ENCODE results near the gene SLC9B2. TPM values are rescaled to one million over a fixed set of nuclear protein-coding genes. Genes with fewer than 3 reads are reported as not detected.
A peak's percentile ranks its signal among the peaks of the same experiment; 100 is the strongest.

SLC9B2 gene
- polyA plus RNA-seq, 1 of the 3 experiments (the other 2 are of a cell fraction), result 11.2 TPM

DNA sequence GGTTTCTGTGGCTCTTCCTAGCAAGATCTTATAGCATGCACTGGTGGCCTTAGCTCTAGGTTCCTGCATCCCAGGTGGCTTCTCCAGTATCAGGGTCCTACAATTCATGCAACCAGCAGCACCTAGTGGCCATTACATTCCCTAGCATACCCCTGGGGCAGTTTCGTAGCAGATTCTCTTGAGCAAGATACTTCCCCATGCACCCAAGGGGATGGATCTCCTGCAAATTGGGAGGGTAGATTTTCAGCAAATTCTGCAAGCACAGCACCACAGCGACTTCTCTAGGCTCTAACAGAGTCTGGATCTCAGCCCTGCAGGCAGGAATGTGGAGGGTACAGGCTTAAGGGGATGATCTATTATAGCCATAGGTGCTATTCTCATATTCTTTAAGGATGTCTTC, 44.0 kb downstream of the SLC9B2 start:
- ChIA-PET POLR2A (no interaction called here), CTCF (interaction anchor here (0.9 to 1.2 kb wide), 2 partner anchors 9 to 14 kb away, joined by 3 to 5 read pairs; no protein-coding TSS in a partner anchor)
- Histone ChIP-seq H4K20me1 (ENCODE audit: insufficient read depth) (no peaks in the 10 kb centered on the region), H3K9me3 (no peaks in the 10 kb centered on the region), H3K9me2 (no peaks in the 10 kb centered on the region), H3K79me2 (ENCODE audit: insufficient read depth) (no peaks in the 10 kb centered on the region), H3K36me3 (replicated peaks in 1 of 2; ENCODE audit: control insufficient read depth in 1 of 2, insufficient read depth in 2 of 2, low read length in 1 of 2) (peaks cover 17 to 28% of the 10 kb centered on the region in 2 experiments), H3K9ac (no peak overlapping the region), H3K4me2 (no peak overlapping the region), H3K27ac (ENCODE audit: low read depth in 2 of 2, low read length in 1 of 2) (no peak overlapping the region), H3F3A (replicated peaks; ENCODE audit: insufficient read depth) (no peaks in the 10 kb centered on the region), H2AFZ (ENCODE audit: low read depth) (no peak overlapping the region), H3K27me3 (ENCODE audit: insufficient read depth) (no peaks in the 10 kb centered on the region), H3K4me1 (ENCODE audit: control insufficient read depth in 1 of 2, insufficient read depth in 2 of 2, low read depth in 1 of 2, low read length in 1 of 2) (no peaks in the 10 kb centered on the region; a peak in 1 of 4 replicates), H3K4me3 (ENCODE audit: low read depth in 2 of 2, low read length in 1 of 2) (no peak overlapping the region)
- 90% methylated on average over 2 of the region's 2 CpGs for WGBS (ENCODE audit: low lambda C conversion rate)
- TF ChIP-seq CHD2 (IDR thresholded peaks at IDR 0.05; ENCODE audit: low read length, partially characterized antibody) (no peak), FOXM1 (IDR thresholded peaks at IDR 0.05; ENCODE audit: low read depth) (no peak), RAD21 (IDR thresholded peaks at IDR 0.05; ENCODE audit: low read length) (peak; percentile 51), EP300 (IDR thresholded peaks at IDR 0.05; ENCODE audit: borderline replicate concordance in 1 of 2, low read depth in 1 of 2, low read length in 1 of 2) (no peak), RCOR1 (IDR thresholded peaks at IDR 0.05; ENCODE audit: low read length) (no peak), POLR2AphosphoS5 (IDR thresholded peaks at IDR 0.05; ENCODE audit: low read depth, low read length) (no peak), MEF2A (IDR thresholded peaks at IDR 0.05; ENCODE audit: borderline replicate concordance, low read depth) (no peak), GABPA (IDR thresholded peaks at IDR 0.05; ENCODE audit: low read depth) (no peak), MXI1 (IDR thresholded peaks at IDR 0.05; ENCODE audit: low read depth, low read length) (no peak)
- TF ChIP-seq, protein P1, sequence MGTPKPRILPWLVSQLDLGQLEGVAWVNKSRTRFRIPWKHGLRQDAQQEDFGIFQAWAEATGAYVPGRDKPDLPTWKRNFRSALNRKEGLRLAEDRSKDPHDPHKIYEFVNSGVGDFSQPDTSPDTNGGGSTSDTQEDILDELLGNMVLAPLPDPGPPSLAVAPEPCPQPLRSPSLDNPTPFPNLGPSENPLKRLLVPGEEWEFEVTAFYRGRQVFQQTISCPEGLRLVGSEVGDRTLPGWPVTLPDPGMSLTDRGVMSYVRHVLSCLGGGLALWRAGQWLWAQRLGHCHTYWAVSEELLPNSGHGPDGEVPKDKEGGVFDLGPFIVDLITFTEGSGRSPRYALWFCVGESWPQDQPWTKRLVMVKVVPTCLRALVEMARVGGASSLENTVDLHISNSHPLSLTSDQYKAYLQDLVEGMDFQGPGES (IDR thresholded peaks at IDR 0.05; ENCODE audit: low read depth, low read length), result no peak
- TF ChIP-seq, protein P2, sequence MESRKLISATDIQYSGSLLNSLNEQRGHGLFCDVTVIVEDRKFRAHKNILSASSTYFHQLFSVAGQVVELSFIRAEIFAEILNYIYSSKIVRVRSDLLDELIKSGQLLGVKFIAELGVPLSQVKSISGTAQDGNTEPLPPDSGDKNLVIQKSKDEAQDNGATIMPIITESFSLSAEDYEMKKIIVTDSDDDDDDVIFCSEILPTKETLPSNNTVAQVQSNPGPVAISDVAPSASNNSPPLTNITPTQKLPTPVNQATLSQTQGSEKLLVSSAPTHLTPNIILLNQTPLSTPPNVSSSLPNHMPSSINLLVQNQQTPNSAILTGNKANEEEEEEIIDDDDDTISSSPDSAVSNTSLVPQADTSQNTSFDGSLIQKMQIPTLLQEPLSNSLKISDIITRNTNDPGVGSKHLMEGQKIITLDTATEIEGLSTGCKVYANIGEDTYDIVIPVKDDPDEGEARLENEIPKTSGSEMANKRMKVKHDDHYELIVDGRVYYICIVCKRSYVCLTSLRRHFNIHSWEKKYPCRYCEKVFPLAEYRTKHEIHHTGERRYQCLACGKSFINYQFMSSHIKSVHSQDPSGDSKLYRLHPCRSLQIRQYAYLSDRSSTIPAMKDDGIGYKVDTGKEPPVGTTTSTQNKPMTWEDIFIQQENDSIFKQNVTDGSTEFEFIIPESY (IDR thresholded peaks at IDR 0.05; ENCODE audit: borderline replicate concordance, low read depth), result no peak
- TF ChIP-seq, protein P3, sequence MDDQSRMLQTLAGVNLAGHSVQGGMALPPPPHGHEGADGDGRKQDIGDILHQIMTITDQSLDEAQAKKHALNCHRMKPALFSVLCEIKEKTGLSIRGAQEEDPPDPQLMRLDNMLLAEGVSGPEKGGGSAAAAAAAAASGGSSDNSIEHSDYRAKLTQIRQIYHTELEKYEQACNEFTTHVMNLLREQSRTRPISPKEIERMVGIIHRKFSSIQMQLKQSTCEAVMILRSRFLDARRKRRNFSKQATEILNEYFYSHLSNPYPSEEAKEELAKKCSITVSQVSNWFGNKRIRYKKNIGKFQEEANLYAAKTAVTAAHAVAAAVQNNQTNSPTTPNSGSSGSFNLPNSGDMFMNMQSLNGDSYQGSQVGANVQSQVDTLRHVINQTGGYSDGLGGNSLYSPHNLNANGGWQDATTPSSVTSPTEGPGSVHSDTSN (IDR thresholded peaks at IDR 0.05), result no peak
- TF ChIP-seq, protein P4, sequence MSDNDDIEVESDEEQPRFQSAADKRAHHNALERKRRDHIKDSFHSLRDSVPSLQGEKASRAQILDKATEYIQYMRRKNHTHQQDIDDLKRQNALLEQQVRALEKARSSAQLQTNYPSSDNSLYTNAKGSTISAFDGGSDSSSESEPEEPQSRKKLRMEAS (IDR thresholded peaks at IDR 0.05; ENCODE audit: low read depth), result no peak
- TF ChIP-seq, protein P5, sequence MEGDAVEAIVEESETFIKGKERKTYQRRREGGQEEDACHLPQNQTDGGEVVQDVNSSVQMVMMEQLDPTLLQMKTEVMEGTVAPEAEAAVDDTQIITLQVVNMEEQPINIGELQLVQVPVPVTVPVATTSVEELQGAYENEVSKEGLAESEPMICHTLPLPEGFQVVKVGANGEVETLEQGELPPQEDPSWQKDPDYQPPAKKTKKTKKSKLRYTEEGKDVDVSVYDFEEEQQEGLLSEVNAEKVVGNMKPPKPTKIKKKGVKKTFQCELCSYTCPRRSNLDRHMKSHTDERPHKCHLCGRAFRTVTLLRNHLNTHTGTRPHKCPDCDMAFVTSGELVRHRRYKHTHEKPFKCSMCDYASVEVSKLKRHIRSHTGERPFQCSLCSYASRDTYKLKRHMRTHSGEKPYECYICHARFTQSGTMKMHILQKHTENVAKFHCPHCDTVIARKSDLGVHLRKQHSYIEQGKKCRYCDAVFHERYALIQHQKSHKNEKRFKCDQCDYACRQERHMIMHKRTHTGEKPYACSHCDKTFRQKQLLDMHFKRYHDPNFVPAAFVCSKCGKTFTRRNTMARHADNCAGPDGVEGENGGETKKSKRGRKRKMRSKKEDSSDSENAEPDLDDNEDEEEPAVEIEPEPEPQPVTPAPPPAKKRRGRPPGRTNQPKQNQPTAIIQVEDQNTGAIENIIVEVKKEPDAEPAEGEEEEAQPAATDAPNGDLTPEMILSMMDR (IDR thresholded peaks at IDR 0.05), result peak; percentile 52
- TF ChIP-seq, protein P6, sequence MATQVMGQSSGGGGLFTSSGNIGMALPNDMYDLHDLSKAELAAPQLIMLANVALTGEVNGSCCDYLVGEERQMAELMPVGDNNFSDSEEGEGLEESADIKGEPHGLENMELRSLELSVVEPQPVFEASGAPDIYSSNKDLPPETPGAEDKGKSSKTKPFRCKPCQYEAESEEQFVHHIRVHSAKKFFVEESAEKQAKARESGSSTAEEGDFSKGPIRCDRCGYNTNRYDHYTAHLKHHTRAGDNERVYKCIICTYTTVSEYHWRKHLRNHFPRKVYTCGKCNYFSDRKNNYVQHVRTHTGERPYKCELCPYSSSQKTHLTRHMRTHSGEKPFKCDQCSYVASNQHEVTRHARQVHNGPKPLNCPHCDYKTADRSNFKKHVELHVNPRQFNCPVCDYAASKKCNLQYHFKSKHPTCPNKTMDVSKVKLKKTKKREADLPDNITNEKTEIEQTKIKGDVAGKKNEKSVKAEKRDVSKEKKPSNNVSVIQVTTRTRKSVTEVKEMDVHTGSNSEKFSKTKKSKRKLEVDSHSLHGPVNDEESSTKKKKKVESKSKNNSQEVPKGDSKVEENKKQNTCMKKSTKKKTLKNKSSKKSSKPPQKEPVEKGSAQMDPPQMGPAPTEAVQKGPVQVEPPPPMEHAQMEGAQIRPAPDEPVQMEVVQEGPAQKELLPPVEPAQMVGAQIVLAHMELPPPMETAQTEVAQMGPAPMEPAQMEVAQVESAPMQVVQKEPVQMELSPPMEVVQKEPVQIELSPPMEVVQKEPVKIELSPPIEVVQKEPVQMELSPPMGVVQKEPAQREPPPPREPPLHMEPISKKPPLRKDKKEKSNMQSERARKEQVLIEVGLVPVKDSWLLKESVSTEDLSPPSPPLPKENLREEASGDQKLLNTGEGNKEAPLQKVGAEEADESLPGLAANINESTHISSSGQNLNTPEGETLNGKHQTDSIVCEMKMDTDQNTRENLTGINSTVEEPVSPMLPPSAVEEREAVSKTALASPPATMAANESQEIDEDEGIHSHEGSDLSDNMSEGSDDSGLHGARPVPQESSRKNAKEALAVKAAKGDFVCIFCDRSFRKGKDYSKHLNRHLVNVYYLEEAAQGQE (IDR thresholded peaks at IDR 0.05; ENCODE audit: low read depth, low read length), result no peak
- DNase-seq, result peak; percentile 10
